Measurements from ENCODE around the gene OGFRL1. TPM values are rescaled to one million over a fixed set of nuclear protein-coding genes. Genes with fewer than 3 reads are reported as not detected.

OGFRL1 gene
- polyA plus RNA-seq, 1 donor from 2014 or later, result 2.7 TPM

GRCh38 chr6:71299541-71300470 is 11.2 kb downstream of the OGFRL1 start:
- Mint-ChIP-seq H3K4me1 (no peaks in the 10 kb centered on the region), H3K9me3 (no peaks in the 10 kb centered on the region), H3K27me3 (no peaks in the 10 kb centered on the region), H3K36me3 (peaks cover 16% of the 10 kb centered on the region), H3K27ac (no peak overlapping the region), H3K4me3 (no peak overlapping the region)

GRCh38 chr6:71300561-71301168 is 12.1 kb downstream of the OGFRL1 start:
- peaks cover 15% of the 10 kb centered on the region for H3K36me3 Mint-ChIP-seq
- no peaks in the 10 kb centered on the region for H3K4me1 Mint-ChIP-seq
- H3K9me3 Mint-ChIP-seq, result no peaks in the 10 kb centered on the region
- no peaks in the 10 kb centered on the region for H3K27me3 Mint-ChIP-seq
- H3K27ac Mint-ChIP-seq, result no peak overlapping the region
- no peak overlapping the region for H3K4me3 Mint-ChIP-seq

- Mint-ChIP-seq H3K9me3 (no peaks in the 10 kb centered on the region), H3K36me3 (peaks cover 14% of the 10 kb centered on the region), H3K4me1 (no peaks in the 10 kb centered on the region), H3K27me3 (no peaks in the 10 kb centered on the region), H3K4me3 (no peak overlapping the region), H3K27ac (no peak overlapping the region)
Measured at GRCh38 chr6:71301546-71301945, 12.9 kb downstream of the OGFRL1 start.

- Mint-ChIP-seq H3K36me3 (no peaks in the 10 kb centered on the region), H3K4me1 (peaks cover 0 to 3% (median 0%) of the 10 kb centered on the region in 3 donors), H3K9me3 (no peaks in the 10 kb centered on the region), H3K27me3 (no peaks in the 10 kb centered on the region), H3K4me3 (no peak overlapping the region), H3K27ac (no peak overlapping the region)
Measured at GRCh38 chr6:71309656-71310055, 21.0 kb downstream of the OGFRL1 start.

- H3K4me3 Mint-ChIP-seq, result no peak overlapping the region
Measured at GRCh38 chr6:71310261-71310660, 21.6 kb downstream of the OGFRL1 start.

GRCh38 chr6:71312089-71312488 is 23.5 kb downstream of the OGFRL1 start:
- Mint-ChIP-seq H3K4me1 (peaks cover 0 to 3% (median 0%) of the 10 kb centered on the region in 3 donors), H3K27ac (no peak overlapping the region), H3K4me3 (no peak overlapping the region), H3K36me3 (peaks cover under 1% of the 10 kb centered on the region), H3K9me3 (no peaks in the 10 kb centered on the region), H3K27me3 (no peaks in the 10 kb centered on the region)

More at GRCh38 chr6:71310261-71310660, 21.6 kb downstream of the OGFRL1 start:
- peaks cover 0 to 3% (median 0%) of the 10 kb centered on the region in 3 donors for H3K4me1 Mint-ChIP-seq
- H3K9me3 Mint-ChIP-seq, result no peaks in the 10 kb centered on the region
- H3K36me3 Mint-ChIP-seq, result no peaks in the 10 kb centered on the region
- H3K27me3 Mint-ChIP-seq, result no peaks in the 10 kb centered on the region
- no peak overlapping the region for H3K27ac Mint-ChIP-seq

GRCh38 chr6:71317441-71317840 is 28.8 kb downstream of the OGFRL1 start:
- no peak overlapping the region for H3K4me3 Mint-ChIP-seq
- no peaks in the 10 kb centered on the region for H3K9me3 Mint-ChIP-seq
- no peaks in the 10 kb centered on the region for H3K27me3 Mint-ChIP-seq

GRCh38 chr6:71320041-71320440 is 31.4 kb downstream of the OGFRL1 start:
- Mint-ChIP-seq H3K27me3 (peaks cover 2% of the 10 kb centered on the region), H3K9me3 (no peaks in the 10 kb centered on the region), H3K4me1 (no peaks in the 10 kb centered on the region), H3K4me3 (no peak overlapping the region), H3K36me3 (peaks cover 2% of the 10 kb centered on the region), H3K27ac (no peak overlapping the region)

More at GRCh38 chr6:71317441-71317840, 28.8 kb downstream of the OGFRL1 start:
- H3K4me1 Mint-ChIP-seq, result no peaks in the 10 kb centered on the region
- H3K36me3 Mint-ChIP-seq, result peaks cover 2% of the 10 kb centered on the region
- no peak overlapping the region for H3K27ac Mint-ChIP-seq

GRCh38 chr6:71321314-71321713 is 32.7 kb downstream of the OGFRL1 start:
- H3K4me1 Mint-ChIP-seq, result no peaks in the 10 kb centered on the region
- H3K27ac Mint-ChIP-seq, result no peak overlapping the region
- no peaks in the 10 kb centered on the region for H3K9me3 Mint-ChIP-seq
- H3K27me3 Mint-ChIP-seq, result peaks cover 2% of the 10 kb centered on the region
- peaks cover 2% of the 10 kb centered on the region for H3K36me3 Mint-ChIP-seq
- no peak overlapping the region for H3K4me3 Mint-ChIP-seq

- H3K4me1 Mint-ChIP-seq, result no peaks in the 10 kb centered on the region
- no peaks in the 10 kb centered on the region for H3K36me3 Mint-ChIP-seq
- no peak overlapping the region for H3K4me3 Mint-ChIP-seq
- no peak overlapping the region for H3K27ac Mint-ChIP-seq
- peaks cover 2% of the 10 kb centered on the region for H3K27me3 Mint-ChIP-seq
- H3K9me3 Mint-ChIP-seq, result no peaks in the 10 kb centered on the region
Measured at GRCh38 chr6:71324194-71324785, 35.7 kb downstream of the OGFRL1 start.

- Mint-ChIP-seq H3K36me3 (no peaks in the 10 kb centered on the region), H3K4me1 (no peaks in the 10 kb centered on the region), H3K9me3 (no peaks in the 10 kb centered on the region), H3K27me3 (peaks cover 2% of the 10 kb centered on the region), H3K4me3 (no peak overlapping the region), H3K27ac (no peak overlapping the region)
Measured at GRCh38 chr6:71326611-71327010, 38.0 kb downstream of the OGFRL1 start.

- no peak overlapping the region for H3K27ac Mint-ChIP-seq
- H3K27me3 Mint-ChIP-seq, result no peaks in the 10 kb centered on the region
- H3K9me3 Mint-ChIP-seq, result no peaks in the 10 kb centered on the region
- no peaks in the 10 kb centered on the region for H3K36me3 Mint-ChIP-seq
- no peaks in the 10 kb centered on the region for H3K4me1 Mint-ChIP-seq
- H3K4me3 Mint-ChIP-seq, result no peak overlapping the region
Measured at GRCh38 chr6:71330501-71330900, 41.9 kb downstream of the OGFRL1 start.

- Mint-ChIP-seq H3K4me3 (no peak overlapping the region), H3K27ac (no peak overlapping the region), H3K36me3 (no peaks in the 10 kb centered on the region), H3K4me1 (no peaks in the 10 kb centered on the region), H3K27me3 (peaks cover 3% of the 10 kb centered on the region), H3K9me3 (no peaks in the 10 kb centered on the region)
Measured at GRCh38 chr6:71332012-71332411, 43.4 kb downstream of the OGFRL1 start.

GRCh38 chr6:71333050-71333449 is 44.4 kb downstream of the OGFRL1 start:
- Mint-ChIP-seq H3K4me3 (no peak overlapping the region), H3K4me1 (no peaks in the 10 kb centered on the region), H3K27me3 (peaks cover 3% of the 10 kb centered on the region), H3K27ac (no peak overlapping the region), H3K9me3 (no peaks in the 10 kb centered on the region), H3K36me3 (no peaks in the 10 kb centered on the region)

GRCh38 chr6:71333697-71334096 is 45.1 kb downstream of the OGFRL1 start:
- Mint-ChIP-seq H3K27ac (no peak overlapping the region), H3K9me3 (no peaks in the 10 kb centered on the region), H3K27me3 (peaks cover 3% of the 10 kb centered on the region), H3K36me3 (no peaks in the 10 kb centered on the region), H3K4me3 (no peak overlapping the region), H3K4me1 (no peaks in the 10 kb centered on the region)

Measured in IgD-negative memory B cell (primary cell).